Measurements from ENCODE around the gene PPP2CA.
A peak's percentile ranks its signal among the peaks of the same experiment; 100 is the strongest.
"Not testable (repeated sequence)": the region's sequence is repeated elsewhere in the genome, so short reads cannot be mapped to it uniquely, and the experiment has no call there.

Gene PPP2CA

GRCh38 chr5:134203630-134204029, 22.2 kb downstream of the PPP2CA start:
- FAIRE-seq = no peak

GRCh38 chr5:134195666-134196065, 30.2 kb downstream of the PPP2CA start:
- FAIRE-seq (no peak), DNase-seq (ENCODE audit: insufficient read length, low spot score) (no peak)

More at GRCh38 chr5:134203630-134204029, 22.2 kb downstream of the PPP2CA start:
- DNase-seq (ENCODE audit: insufficient read length, low spot score) = no peak

- FAIRE-seq (no peak), DNase-seq (ENCODE audit: insufficient read length, low spot score) (no peak)
Measured at GRCh38 chr5:134189031-134189430, 36.8 kb downstream of the PPP2CA start.

GRCh38 chr5:134188092-134188491, 37.8 kb downstream of the PPP2CA start:
- FAIRE-seq = no peak
- DNase-seq (ENCODE audit: insufficient read length, low spot score) = no peak

GRCh38 chr5:134184155-134185135, 41.4 kb downstream of the PPP2CA start:
- peak; percentile 54 for DNase-seq (ENCODE audit: insufficient read length, low spot score)
- FAIRE-seq = peak; percentile 95

- DNase-seq (ENCODE audit: insufficient read length, low spot score) (no peak), FAIRE-seq (no peak)
Measured at GRCh38 chr5:134183481-134183880, 42.4 kb downstream of the PPP2CA start.

GRCh38 chr5:134178096-134178419, 47.8 kb downstream of the PPP2CA start:
- FAIRE-seq (no peak), DNase-seq (ENCODE audit: insufficient read length, low spot score) (no peak)

GRCh38 chr5:134177369-134178095, 48.3 kb downstream of the PPP2CA start:
- peak; percentile 16 for DNase-seq (ENCODE audit: insufficient read length, low spot score)
- FAIRE-seq = no peak

GRCh38 chr5:134176511-134177368, 49.1 kb downstream of the PPP2CA start, which contains the start of gene SKP1:
Gene SKP1 (minus strand): TSS chr5:134176950. CDS start chr5:134174022, 2,928 bp downstream.
- peak; percentile 82 for DNase-seq (ENCODE audit: insufficient read length, low spot score)
- FAIRE-seq = peak; percentile 61

GRCh38 chr5:134175921-134176510, 49.9 kb downstream of the PPP2CA start:
- FAIRE-seq (peak; percentile 64), DNase-seq (ENCODE audit: insufficient read length, low spot score) (no peak)

GRCh38 chr5:134174841-134175839, 50.7 kb downstream of the PPP2CA start:
- no peak for DNase-seq (ENCODE audit: insufficient read length, low spot score)
- peak; percentile 39 for FAIRE-seq

- DNase-seq (ENCODE audit: insufficient read length, low spot score) (no peak), FAIRE-seq (no peak)
Measured at GRCh38 chr5:134171972-134172371, 53.9 kb downstream of the PPP2CA start.

- DNase-seq (ENCODE audit: insufficient read length, low spot score) = no peak
- no peak for FAIRE-seq
Measured at GRCh38 chr5:134162592-134162991, 63.3 kb downstream of the PPP2CA start.

GRCh38 chr5:134161513-134162395, 64.1 kb downstream of the PPP2CA start:
- peak; percentile 4 for FAIRE-seq
- no peak for DNase-seq (ENCODE audit: insufficient read length, low spot score)

- no peak for DNase-seq (ENCODE audit: insufficient read length, low spot score)
- FAIRE-seq = no peak
Measured at GRCh38 chr5:134153657-134154056, 72.2 kb downstream of the PPP2CA start.

GRCh38 chr5:134153241-134153640, 72.6 kb downstream of the PPP2CA start:
- DNase-seq (ENCODE audit: insufficient read length, low spot score) (no peak), FAIRE-seq (no peak)

GRCh38 chr5:134152173-134152832, 73.6 kb downstream of the PPP2CA start:
- not testable (repeated sequence) for DNase-seq (ENCODE audit: insufficient read length, low spot score); FAIRE-seq

GRCh38 chr5:134151723-134152122, 74.2 kb downstream of the PPP2CA start:
- FAIRE-seq (no peak), DNase-seq (ENCODE audit: insufficient read length, low spot score) (no peak)
